HG03558 (cell line): Measurements from ENCODE around the gene HIVEP3.

Experiments
- ATAC-seq: cut with Tn5 transposase; IDR thresholded peaks from one replicate; pipeline ENCODE4 v1.9.1; 2021; ENCODE audit warnings: moderate number of reproducible peaks; ENCODE audit not compliant: unreplicated experiment; ENCODE audit errors: extremely low read depth

HIVEP3 gene

GRCh38 chr1:41876576-41877445 lies 41.9 kb downstream of the HIVEP3 start:
- no peak for ATAC-seq

GRCh38 chr1:41875487-41875886 lies 43.2 kb downstream of the HIVEP3 start:
- no peak for ATAC-seq

DNA sequence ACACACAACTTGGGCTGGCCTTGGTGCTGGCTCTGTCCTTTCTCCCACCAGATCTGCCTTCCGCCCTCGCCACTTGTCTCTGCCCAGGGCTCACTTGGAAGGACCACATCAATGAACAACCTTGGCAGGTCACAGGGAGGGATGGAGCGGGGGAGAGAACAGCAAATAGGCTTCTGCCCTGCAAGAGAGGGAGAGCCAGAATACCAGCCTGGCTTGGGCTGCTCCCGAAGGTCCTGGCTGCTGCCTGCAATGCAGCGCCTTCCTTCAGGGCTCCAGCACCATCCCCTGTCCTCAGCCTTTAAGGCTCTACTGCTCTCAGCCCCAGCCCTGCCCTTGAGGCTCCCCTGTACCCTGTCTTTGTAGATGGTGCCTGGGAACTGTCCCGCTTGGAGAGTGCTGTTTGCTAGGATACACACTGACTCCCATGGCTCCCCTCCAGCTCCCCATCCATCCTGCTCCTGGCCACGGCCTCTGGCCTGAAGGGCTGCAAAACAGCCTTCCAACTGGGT lies 43.8 kb downstream of the HIVEP3 start:
- no peak for ATAC-seq

DNA sequence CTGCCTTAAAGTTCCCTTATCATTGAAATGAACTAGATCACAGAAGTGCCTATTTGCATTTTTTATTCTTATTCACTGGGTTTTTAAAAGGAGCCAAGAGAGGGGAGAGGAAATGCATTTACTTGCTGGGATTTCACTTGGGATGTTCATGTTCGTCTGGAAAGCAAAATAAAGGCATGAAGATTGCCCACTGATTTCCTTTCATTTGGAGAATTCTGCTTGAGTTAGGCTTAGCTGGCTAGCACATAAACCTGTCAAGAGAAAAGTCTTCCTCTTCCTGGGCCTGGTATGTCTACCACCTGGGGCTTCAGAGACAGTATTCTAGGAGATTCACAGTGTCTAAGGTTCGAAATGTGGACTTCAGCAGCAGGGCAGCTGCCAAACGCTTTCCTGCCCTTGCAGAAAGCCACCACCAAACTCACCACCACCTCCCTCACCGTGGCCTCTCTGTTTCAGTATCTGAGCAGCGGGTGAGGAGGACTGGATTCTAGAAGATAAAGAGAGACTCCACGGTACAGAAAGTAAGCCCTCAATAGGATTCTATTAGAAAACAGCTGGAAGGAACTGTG lies 44.5 kb downstream of the HIVEP3 start:
- no peak for ATAC-seq

DNA sequence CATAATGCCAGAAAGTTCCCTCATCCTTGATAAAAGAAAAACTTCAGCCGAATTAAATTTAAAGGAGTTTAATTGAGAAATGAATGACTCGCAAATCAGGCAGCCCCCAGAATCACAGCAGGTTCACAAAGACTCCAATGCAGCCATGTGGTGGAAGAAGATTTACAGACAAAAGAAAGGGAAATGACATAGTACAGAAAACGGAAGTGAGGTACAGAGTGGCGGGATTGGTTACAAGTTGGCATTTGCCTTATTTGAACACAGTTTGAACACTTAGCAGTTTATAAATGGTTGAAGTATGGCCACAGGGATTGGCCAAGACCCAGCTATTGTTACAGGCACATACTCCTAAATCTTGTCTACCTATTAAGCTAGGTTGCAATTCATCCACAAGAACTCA lies 46.6 kb downstream of the HIVEP3 start:
- ATAC-seq = no peak

DNA sequence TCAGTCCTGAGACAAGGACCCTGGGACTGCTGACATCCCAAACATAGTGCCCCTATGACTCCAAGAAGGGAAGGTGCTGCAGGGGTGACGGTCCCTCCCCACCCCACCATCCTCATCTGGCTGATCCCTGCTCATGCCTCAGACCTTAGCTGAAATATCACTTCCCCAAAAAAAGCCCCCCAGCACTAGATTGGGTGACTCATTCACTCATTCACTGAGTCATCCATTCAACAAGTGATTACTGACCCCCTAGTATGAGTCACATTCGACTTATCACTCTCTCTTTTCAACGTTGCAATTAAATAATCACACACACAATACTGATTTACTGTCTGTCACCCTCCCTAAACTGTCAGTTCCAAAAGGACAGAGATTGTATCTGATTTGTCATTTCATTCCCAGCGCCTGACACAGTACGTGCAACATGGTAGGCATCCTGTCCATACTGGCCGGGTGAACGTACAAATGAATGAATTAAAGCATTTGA lies 48.6 kb downstream of the HIVEP3 start:
- ATAC-seq = no peak

DNA sequence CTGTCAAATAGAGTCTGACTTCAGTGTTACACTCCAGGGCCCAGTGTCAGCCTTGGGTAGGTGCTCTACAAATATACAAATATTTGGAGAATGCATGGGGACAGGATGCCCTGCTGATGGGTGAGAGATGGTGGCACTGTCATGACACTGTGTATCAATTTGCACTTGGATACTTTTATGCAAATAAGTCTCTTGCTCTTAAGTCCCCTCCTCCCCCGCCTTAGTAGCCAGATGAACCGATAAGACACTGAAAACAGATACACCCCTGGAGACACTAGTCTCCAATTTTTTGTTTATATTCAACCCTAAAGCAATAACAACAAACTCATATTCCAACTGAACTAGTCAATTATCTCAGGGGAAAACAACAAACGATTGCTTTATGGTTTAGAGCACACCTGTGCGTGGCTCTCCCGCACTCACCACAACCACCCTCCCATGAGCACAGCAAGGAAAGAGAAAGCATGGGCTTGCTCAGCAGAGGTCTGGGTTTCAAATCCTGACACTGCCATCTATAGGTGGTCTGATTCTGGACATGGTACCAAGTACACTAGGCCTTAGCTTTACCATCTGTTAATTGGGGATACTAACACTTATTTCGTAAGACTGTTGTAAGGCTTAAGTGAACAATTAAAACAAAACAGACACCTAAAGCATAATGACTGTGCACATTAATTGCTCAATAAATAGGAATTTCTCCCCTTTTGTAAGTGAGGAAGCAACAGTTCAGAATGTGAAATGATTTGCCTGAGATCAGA lies 50.3 kb downstream of the HIVEP3 start:
- no peak for ATAC-seq

GRCh38 chr1:41866285-41866684 lies 52.4 kb downstream of the HIVEP3 start:
- no peak for ATAC-seq

DNA sequence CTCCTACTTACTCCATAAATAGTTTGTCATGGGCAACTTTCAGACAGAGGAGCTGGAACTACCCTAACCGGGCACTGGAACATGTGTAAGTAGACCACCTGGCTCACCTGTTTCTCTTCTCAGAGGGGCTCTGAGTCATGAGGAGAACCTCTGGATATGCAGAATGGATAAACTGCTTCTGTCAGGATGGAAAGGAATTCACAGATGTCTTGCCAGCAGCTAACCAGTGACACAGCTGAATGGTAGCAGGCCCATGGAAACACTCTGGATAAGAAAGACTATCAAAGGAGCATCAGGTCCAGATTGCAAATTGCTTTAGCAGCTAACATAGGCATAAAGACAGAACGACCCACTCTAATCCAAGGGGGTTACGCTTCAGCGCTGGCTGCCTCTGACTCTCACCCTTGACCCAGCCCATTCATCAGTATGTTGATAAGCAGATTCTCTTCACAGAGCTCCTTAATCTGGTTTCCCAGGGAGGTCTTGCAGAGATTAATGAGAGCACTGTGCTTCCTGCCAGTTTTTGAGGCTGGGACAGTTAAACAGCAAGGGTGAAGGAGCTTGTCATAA lies 54.2 kb downstream of the HIVEP3 start:
- ATAC-seq = no peak

- ATAC-seq = no peak
These were observed 55.0 kb downstream of the HIVEP3 start for GRCh38 chr1:41863718-41864117.

- no peak for ATAC-seq
These were observed 56.1 kb downstream of the HIVEP3 start for GRCh38 chr1:41862384-41863221.

GRCh38 chr1:41861535-41862383 lies 57.0 kb downstream of the HIVEP3 start:
- no peak for ATAC-seq

GRCh38 chr1:41860771-41861170 lies 58.0 kb downstream of the HIVEP3 start:
- no peak for ATAC-seq

- no peak for ATAC-seq
These were observed 58.5 kb downstream of the HIVEP3 start for GRCh38 chr1:41860214-41860613.

- no peak for ATAC-seq
These were observed 59.0 kb downstream of the HIVEP3 start for GRCh38 chr1:41859686-41860085.

DNA sequence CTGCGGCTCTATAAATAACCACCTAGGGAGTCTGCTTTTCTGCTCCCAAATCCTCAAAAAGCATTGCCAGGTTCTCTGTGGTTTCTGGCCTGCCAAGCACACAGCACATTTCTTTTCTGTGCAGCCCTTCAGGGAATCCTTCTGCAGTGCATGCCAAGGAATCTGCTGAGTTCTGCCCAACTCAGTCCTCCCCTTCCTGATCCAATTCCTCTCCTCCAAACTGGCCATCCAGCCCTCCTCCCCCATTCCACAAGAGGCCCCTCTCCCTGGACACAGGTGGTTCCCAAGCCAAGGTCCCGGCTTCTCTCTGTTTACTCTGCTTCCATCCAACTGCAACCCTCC lies 61.8 kb downstream of the HIVEP3 start:
- ATAC-seq = no peak

- ATAC-seq = no peak
These were observed 62.4 kb downstream of the HIVEP3 start for GRCh38 chr1:41856151-41856943.

DNA sequence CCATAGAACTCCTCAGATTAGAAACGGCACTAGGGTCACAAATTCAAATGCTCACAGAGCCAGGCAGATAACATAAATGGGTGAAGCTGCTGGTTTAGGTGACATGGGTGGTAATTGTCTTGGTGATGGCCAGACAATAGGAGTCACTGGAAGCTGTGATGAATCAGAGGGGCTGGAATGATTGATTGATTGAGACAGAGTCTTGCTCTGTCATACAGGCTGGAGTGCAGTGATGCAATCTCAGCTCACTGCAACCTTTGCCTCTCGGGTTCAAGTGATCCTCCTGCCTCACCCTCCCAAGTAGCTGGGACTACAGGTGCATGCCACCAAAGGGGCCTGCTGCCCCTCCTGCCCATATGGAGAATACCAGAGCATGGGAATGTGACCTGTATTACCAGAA lies 63.0 kb downstream of the HIVEP3 start:
- ATAC-seq = no peak
